22Rv1 (cell line): ENCODE data around the gene ZNF41.

ENCODE experiments used
- ZFX ChIP-seq: fragments of 450-650 bp; IDR thresholded peaks from 2 replicates; pipeline ENCODE4 v1.6.1; 2017; ENCODE audit warnings: antibody characterized with exemption, borderline replicate concordance
- TF ChIP-seq, protein P1 (sequence below): fragments of 450-650 bp; IDR thresholded peaks from 2 replicates; pipeline ENCODE4 v1.5.1; 2017; ENCODE audit warnings: mild to moderate bottlenecking

DNA sequence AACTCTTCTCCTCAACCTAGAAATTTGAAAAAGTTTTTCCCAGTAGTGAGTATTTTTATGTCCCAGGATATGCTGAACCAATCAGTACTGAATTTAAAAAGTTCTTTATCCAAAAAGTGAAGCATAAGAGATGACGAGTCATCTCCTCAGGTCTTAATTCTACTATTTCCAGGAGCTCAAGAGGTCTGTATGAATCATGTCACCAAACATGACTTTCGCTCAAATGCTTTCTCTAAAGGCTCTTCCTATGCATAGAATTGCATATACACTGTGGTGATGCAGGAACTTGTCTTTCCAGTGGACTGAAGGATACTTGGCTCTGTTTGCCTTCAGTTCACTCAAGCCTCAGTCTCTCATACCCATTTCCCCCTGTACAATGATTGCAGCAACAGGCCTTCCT, 36.1 kb downstream of the ZNF41 start:
- TF ChIP-seq, protein P1, sequence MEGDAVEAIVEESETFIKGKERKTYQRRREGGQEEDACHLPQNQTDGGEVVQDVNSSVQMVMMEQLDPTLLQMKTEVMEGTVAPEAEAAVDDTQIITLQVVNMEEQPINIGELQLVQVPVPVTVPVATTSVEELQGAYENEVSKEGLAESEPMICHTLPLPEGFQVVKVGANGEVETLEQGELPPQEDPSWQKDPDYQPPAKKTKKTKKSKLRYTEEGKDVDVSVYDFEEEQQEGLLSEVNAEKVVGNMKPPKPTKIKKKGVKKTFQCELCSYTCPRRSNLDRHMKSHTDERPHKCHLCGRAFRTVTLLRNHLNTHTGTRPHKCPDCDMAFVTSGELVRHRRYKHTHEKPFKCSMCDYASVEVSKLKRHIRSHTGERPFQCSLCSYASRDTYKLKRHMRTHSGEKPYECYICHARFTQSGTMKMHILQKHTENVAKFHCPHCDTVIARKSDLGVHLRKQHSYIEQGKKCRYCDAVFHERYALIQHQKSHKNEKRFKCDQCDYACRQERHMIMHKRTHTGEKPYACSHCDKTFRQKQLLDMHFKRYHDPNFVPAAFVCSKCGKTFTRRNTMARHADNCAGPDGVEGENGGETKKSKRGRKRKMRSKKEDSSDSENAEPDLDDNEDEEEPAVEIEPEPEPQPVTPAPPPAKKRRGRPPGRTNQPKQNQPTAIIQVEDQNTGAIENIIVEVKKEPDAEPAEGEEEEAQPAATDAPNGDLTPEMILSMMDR = no peak
- no peak for TF ChIP-seq ZFX
